Measurements from ENCODE around the gene UBE3D.
"Not testable (repeated sequence)": the region's sequence is repeated elsewhere in the genome, so short reads cannot be mapped to it uniquely, and the experiment has no call there.

GRCh38 chr6:82930915-82931314 is 134.7 kb downstream of the UBE3D start:
- TF ChIP-seq CTCF (IDR thresholded peaks at IDR 0.05; ENCODE audit: low read depth, low read length, poor library complexity, severe bottlenecking); EZH2phosphoT487 (IDR thresholded peaks at IDR 0.05; ENCODE audit: borderline replicate concordance, low read length): not testable (repeated sequence)
